ENCODE data around the gene GARRE1.
"Not testable (repeated sequence)": the region's sequence is repeated elsewhere in the genome, so short reads cannot be mapped to it uniquely, and the experiment has no call there.

DNA sequence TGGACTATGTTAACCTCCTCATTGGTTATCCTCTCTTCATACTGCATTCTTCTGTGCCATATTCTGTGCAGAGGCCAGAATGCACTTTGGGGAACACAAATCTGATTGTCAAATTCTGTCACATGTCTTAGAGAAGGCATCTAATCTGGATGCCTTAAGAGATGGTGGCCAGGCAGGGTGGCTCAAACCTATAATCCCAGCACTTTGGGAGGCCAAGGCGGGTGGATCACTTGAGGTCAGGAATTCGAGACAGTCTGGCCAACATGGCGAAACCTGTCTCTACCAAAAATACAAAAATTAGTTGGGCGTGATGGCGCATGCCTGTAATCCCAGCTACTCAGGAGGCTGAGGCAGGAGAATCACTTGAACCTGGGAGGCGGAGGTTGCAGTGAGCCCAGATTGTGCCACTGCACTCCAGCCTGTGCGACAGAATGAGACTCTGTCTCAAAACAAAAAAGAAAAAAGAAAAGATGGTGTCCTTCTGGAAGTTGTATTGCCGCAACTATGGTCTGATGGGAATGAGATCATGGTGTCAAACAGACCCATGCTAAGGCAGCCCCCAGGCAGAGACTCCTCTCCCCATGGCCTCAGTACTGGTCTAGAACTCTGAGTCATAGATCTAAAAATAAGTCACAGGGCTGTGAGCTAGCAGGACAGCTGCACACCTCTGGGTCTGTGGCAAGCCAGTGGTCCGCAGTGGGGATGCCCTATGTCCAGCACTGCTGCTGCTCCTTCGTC lies 11.0 kb upstream of the GARRE1 start:
- TF ChIP-seq, protein P1, sequence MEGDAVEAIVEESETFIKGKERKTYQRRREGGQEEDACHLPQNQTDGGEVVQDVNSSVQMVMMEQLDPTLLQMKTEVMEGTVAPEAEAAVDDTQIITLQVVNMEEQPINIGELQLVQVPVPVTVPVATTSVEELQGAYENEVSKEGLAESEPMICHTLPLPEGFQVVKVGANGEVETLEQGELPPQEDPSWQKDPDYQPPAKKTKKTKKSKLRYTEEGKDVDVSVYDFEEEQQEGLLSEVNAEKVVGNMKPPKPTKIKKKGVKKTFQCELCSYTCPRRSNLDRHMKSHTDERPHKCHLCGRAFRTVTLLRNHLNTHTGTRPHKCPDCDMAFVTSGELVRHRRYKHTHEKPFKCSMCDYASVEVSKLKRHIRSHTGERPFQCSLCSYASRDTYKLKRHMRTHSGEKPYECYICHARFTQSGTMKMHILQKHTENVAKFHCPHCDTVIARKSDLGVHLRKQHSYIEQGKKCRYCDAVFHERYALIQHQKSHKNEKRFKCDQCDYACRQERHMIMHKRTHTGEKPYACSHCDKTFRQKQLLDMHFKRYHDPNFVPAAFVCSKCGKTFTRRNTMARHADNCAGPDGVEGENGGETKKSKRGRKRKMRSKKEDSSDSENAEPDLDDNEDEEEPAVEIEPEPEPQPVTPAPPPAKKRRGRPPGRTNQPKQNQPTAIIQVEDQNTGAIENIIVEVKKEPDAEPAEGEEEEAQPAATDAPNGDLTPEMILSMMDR (IDR thresholded peaks at IDR 0.05 in 2 of 3, conservative IDR thresholded peaks at IDR 0.05 in 1 of 3; ENCODE audit: borderline replicate concordance in 1 of 3, insufficient read depth in 1 of 3, low read depth in 2 of 3, low read length in 2 of 3), result not testable (repeated sequence)
- TF ChIP-seq RAD21 (IDR thresholded peaks at IDR 0.05; ENCODE audit: low read depth); POLR2AphosphoS5 (IDR thresholded peaks at IDR 0.05; ENCODE audit: low read depth, low read length); SP1 (IDR thresholded peaks at IDR 0.05; ENCODE audit: low read depth); ZNF274 (IDR thresholded peaks at IDR 0.05; ENCODE audit: low read depth, low read length): not testable (repeated sequence)
- TF ChIP-seq, protein P2, sequence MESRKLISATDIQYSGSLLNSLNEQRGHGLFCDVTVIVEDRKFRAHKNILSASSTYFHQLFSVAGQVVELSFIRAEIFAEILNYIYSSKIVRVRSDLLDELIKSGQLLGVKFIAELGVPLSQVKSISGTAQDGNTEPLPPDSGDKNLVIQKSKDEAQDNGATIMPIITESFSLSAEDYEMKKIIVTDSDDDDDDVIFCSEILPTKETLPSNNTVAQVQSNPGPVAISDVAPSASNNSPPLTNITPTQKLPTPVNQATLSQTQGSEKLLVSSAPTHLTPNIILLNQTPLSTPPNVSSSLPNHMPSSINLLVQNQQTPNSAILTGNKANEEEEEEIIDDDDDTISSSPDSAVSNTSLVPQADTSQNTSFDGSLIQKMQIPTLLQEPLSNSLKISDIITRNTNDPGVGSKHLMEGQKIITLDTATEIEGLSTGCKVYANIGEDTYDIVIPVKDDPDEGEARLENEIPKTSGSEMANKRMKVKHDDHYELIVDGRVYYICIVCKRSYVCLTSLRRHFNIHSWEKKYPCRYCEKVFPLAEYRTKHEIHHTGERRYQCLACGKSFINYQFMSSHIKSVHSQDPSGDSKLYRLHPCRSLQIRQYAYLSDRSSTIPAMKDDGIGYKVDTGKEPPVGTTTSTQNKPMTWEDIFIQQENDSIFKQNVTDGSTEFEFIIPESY (IDR thresholded peaks at IDR 0.05; ENCODE audit: extremely low read depth, insufficient replicate concordance, low read length), result not testable (repeated sequence)
- TF ChIP-seq, protein P3, sequence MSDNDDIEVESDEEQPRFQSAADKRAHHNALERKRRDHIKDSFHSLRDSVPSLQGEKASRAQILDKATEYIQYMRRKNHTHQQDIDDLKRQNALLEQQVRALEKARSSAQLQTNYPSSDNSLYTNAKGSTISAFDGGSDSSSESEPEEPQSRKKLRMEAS (IDR thresholded peaks at IDR 0.05), result not testable (repeated sequence)
